ENCODE measurements around the gene CACNB2.

Gene CACNB2

DNA sequence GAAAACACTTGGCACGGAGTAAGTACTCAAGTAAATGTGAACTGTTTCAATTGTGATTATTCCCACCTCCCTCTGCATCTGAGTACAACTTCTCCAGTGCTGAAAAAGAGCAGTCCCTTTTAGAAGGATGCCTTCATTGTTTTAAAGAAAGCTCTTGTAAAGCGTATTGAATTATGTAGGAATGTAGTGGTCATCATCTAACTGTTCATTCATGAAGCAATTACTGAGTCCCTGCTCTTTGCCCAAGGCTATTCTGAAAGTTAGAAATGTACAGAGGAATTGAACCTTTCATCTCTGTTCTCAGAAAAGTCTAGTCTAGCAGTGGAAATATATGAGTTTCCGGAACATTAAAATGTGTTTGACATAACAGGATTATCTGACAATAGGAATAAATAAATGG, 127.8 kb downstream of the CACNB2 start:
- H3K4me3 ChIP-seq (ENCODE audit: low read depth in 1 of 2, low read length in 2 of 2) = no peak overlapping the region
- no peak overlapping the region for H3K27ac ChIP-seq (ENCODE audit: low read depth, low read length)
- no peaks in the 10 kb centered on the region for H3K4me1 ChIP-seq (ENCODE audit: control insufficient read depth in 1 of 2, insufficient read depth in 2 of 2, low read length in 2 of 2)
- H3K9me3 ChIP-seq (ENCODE audit: control insufficient read depth in 1 of 2, low read length in 2 of 2) = no peaks in the 10 kb centered on the region
- H3K9ac ChIP-seq (ENCODE audit: low read depth in 1 of 2, low read length in 2 of 2) = no peak overlapping the region
- no peaks in the 10 kb centered on the region for H3K36me3 ChIP-seq (ENCODE audit: control insufficient read depth in 1 of 2, insufficient read depth in 2 of 2, low read length in 2 of 2)
- no peaks in the 10 kb centered on the region for H3K27me3 ChIP-seq (ENCODE audit: control insufficient read depth in 1 of 2, insufficient read depth in 2 of 2, low read length in 2 of 2)

DNA sequence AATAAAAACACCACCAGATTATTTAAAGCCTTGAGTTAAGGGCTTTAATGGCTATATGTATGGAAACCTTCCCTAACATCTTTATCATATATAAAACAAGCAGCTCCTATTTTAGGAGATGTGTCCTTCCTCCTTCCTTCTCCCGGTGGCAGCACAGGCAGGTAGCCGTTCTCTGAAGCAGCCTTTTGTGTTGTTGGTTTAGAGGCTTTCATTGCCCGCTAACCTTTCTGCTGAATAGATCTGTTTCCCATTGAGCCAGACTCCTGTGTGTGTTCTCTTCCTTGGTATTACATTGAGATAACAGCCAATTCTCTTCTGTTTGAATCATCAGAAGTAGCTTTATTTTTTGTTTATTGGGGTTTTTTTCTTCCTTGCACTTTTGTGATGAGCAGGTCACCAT, 131.3 kb downstream of the CACNB2 start:
- H3K9me3 ChIP-seq (ENCODE audit: control insufficient read depth in 1 of 2, low read length in 2 of 2) = no peaks in the 10 kb centered on the region
- no peak overlapping the region for H3K27ac ChIP-seq (ENCODE audit: low read depth, low read length)
- no peaks in the 10 kb centered on the region for H3K36me3 ChIP-seq (ENCODE audit: control insufficient read depth in 1 of 2, insufficient read depth in 2 of 2, low read length in 2 of 2)
- no peaks in the 10 kb centered on the region for H3K4me1 ChIP-seq (ENCODE audit: control insufficient read depth in 1 of 2, insufficient read depth in 2 of 2, low read length in 2 of 2)
- no peak overlapping the region for H3K4me3 ChIP-seq (ENCODE audit: low read depth in 1 of 2, low read length in 2 of 2)
- H3K9ac ChIP-seq (ENCODE audit: low read depth in 1 of 2, low read length in 2 of 2) = no peak overlapping the region
- no peaks in the 10 kb centered on the region for H3K27me3 ChIP-seq (ENCODE audit: control insufficient read depth in 1 of 2, insufficient read depth in 2 of 2, low read length in 2 of 2)

DNA sequence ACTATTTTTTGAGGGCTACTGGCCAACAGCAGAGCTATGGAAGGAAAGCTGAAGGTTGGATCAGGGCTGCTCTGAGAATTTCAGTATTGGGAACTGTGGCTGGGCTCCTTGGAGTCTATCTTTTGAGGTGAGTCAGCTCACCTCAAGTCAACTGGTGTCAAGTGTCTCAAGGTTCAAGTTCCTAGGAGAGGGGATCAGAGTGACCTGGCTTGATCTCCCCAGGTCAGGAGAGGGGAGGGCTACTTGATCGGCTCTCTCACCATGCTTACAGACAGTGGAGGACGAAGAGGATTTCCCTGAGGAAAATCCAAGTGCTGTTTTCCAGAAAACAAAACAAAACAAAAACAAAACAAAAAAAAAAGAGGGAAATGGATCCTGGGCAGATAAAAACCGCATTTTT, 132.8 kb downstream of the CACNB2 start:
- Histone ChIP-seq H3K4me3 (ENCODE audit: low read depth in 1 of 2, low read length in 2 of 2) (no peak overlapping the region), H3K36me3 (ENCODE audit: control insufficient read depth in 1 of 2, insufficient read depth in 2 of 2, low read length in 2 of 2) (no peaks in the 10 kb centered on the region), H3K4me1 (ENCODE audit: control insufficient read depth in 1 of 2, insufficient read depth in 2 of 2, low read length in 2 of 2) (no peaks in the 10 kb centered on the region), H3K27me3 (ENCODE audit: control insufficient read depth in 1 of 2, insufficient read depth in 2 of 2, low read length in 2 of 2) (no peaks in the 10 kb centered on the region), H3K9me3 (ENCODE audit: control insufficient read depth in 1 of 2, low read length in 2 of 2) (no peaks in the 10 kb centered on the region), H3K9ac (ENCODE audit: low read depth in 1 of 2, low read length in 2 of 2) (no peak overlapping the region), H3K27ac (ENCODE audit: low read depth, low read length) (no peak overlapping the region)

DNA sequence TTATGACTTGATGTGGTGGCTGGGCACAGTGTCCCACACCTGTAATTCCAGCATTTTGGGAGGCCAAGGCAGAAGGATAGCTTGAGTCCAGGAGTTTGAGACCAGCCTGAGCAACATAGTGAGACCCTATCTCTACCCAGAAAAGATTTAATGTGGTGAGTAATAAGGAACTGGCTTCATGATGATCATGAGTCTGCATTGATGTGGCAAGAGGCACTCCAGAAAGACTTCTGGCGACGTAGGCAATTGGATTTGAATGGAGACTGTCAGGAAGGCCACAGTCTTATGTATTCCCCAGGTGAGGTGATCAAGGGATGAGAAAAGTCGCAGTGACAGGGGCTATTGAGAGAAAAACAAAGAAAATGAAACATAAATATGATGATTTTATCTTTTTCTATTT, 138.0 kb downstream of the CACNB2 start:
- Histone ChIP-seq H3K4me1 (ENCODE audit: control insufficient read depth in 1 of 2, insufficient read depth in 2 of 2, low read length in 2 of 2) (no peaks in the 10 kb centered on the region), H3K36me3 (ENCODE audit: control insufficient read depth in 1 of 2, insufficient read depth in 2 of 2, low read length in 2 of 2) (no peaks in the 10 kb centered on the region), H3K9ac (ENCODE audit: low read depth in 1 of 2, low read length in 2 of 2) (no peak overlapping the region), H3K27ac (ENCODE audit: low read depth, low read length) (no peak overlapping the region), H3K27me3 (ENCODE audit: control insufficient read depth in 1 of 2, insufficient read depth in 2 of 2, low read length in 2 of 2) (no peaks in the 10 kb centered on the region), H3K9me3 (ENCODE audit: control insufficient read depth in 1 of 2, low read length in 2 of 2) (no peaks in the 10 kb centered on the region), H3K4me3 (ENCODE audit: low read depth in 1 of 2, low read length in 2 of 2) (no peak overlapping the region)

DNA sequence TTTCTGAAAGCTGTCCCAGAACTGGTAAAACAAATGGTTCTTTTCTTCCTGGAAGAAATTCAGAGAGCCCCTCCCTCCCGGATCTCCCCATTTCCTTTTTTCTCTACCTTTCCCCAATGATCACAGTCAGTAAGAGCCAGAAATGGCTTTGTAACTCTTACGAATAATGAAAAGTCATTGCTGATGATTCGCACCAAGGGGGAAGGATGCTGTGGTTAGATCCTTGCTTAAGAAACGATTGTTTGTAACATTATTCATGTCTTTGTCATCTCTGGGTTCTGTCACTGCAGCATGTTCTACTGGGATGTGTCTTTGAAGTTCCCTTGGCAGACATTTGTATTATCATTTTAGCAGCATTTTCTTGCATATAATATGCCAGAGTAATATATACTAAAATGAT, 138.9 kb downstream of the CACNB2 start:
- Histone ChIP-seq H3K9ac (ENCODE audit: low read depth in 1 of 2, low read length in 2 of 2) (no peak overlapping the region), H3K4me3 (ENCODE audit: low read depth in 1 of 2, low read length in 2 of 2) (no peak overlapping the region), H3K9me3 (ENCODE audit: control insufficient read depth in 1 of 2, low read length in 2 of 2) (no peaks in the 10 kb centered on the region), H3K27me3 (ENCODE audit: control insufficient read depth in 1 of 2, insufficient read depth in 2 of 2, low read length in 2 of 2) (no peaks in the 10 kb centered on the region), H3K27ac (ENCODE audit: low read depth, low read length) (no peak overlapping the region), H3K36me3 (ENCODE audit: control insufficient read depth in 1 of 2, insufficient read depth in 2 of 2, low read length in 2 of 2) (no peaks in the 10 kb centered on the region), H3K4me1 (ENCODE audit: control insufficient read depth in 1 of 2, insufficient read depth in 2 of 2, low read length in 2 of 2) (no peaks in the 10 kb centered on the region)

DNA sequence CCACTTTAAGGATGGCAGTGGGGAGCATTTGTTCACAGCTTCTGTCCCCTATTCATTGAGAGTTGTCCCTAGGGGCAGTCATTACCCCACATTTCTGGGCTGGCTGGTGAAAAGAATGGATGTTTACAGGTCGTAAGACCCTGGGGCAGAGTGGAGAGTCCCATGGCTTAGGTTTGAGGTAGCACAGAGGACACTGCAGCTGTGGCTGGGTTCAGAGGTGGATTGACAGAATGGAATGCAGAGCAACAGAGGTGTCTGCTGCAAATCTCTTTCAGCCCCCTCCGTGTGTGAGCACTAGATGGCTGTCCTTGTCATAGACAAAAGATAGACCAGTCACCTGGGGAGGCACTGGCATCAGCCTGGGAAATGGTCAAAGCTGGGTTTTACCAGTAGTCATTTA, 141.9 kb downstream of the CACNB2 start:
- H3K9me3 ChIP-seq (ENCODE audit: control insufficient read depth in 1 of 2, low read length in 2 of 2) = no peaks in the 10 kb centered on the region
- no peaks in the 10 kb centered on the region for H3K36me3 ChIP-seq (ENCODE audit: control insufficient read depth in 1 of 2, insufficient read depth in 2 of 2, low read length in 2 of 2)
- no peak overlapping the region for H3K27ac ChIP-seq (ENCODE audit: low read depth, low read length)
- no peak overlapping the region for H3K4me3 ChIP-seq (ENCODE audit: low read depth in 1 of 2, low read length in 2 of 2)
- H3K27me3 ChIP-seq (ENCODE audit: control insufficient read depth in 1 of 2, insufficient read depth in 2 of 2, low read length in 2 of 2) = no peaks in the 10 kb centered on the region
- no peak overlapping the region for H3K9ac ChIP-seq (ENCODE audit: low read depth in 1 of 2, low read length in 2 of 2)
- no peaks in the 10 kb centered on the region for H3K4me1 ChIP-seq (ENCODE audit: control insufficient read depth in 1 of 2, insufficient read depth in 2 of 2, low read length in 2 of 2)

DNA sequence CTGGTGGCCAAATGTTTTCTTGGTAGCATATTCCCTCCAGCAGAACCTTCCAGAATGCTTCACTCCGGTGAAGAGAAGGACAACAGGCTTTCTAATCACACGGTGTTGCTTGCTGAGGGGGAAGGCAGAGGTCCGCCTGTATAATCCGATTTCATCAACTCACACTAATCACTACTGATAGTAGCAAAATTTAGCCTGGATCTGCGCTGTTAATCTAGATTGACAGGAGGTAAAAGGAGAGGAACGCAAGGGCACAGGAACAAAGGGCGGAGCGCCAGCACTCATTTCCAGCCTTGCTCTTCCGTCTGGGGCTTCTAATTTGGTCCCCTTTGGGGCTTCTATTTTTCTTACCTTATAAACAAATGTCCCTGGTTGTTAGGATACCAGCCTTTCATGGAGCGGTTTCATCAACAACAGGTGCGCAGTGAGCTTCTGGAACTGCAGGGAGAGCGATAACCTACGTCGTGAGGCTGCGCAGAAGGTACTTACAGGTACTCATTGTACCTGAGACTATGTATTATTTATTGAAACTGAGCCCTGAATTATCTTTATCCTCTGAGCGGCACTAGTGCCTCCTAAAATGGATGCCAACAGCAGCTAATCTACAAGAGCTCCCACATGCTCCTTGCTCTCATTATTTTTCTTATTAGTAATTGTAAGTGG, 150.6 kb downstream of the CACNB2 start:
- Histone ChIP-seq H3K4me1 (ENCODE audit: control insufficient read depth in 1 of 2, insufficient read depth in 2 of 2, low read length in 2 of 2) (no peaks in the 10 kb centered on the region), H3K9ac (ENCODE audit: low read depth in 1 of 2, low read length in 2 of 2) (no peak overlapping the region), H3K4me3 (ENCODE audit: low read depth in 1 of 2, low read length in 2 of 2) (no peak overlapping the region), H3K27ac (ENCODE audit: low read depth, low read length) (no peak overlapping the region), H3K36me3 (ENCODE audit: control insufficient read depth in 1 of 2, insufficient read depth in 2 of 2, low read length in 2 of 2) (no peaks in the 10 kb centered on the region), H3K9me3 (ENCODE audit: control insufficient read depth in 1 of 2, low read length in 2 of 2) (no peaks in the 10 kb centered on the region), H3K27me3 (ENCODE audit: control insufficient read depth in 1 of 2, insufficient read depth in 2 of 2, low read length in 2 of 2) (no peaks in the 10 kb centered on the region)

DNA sequence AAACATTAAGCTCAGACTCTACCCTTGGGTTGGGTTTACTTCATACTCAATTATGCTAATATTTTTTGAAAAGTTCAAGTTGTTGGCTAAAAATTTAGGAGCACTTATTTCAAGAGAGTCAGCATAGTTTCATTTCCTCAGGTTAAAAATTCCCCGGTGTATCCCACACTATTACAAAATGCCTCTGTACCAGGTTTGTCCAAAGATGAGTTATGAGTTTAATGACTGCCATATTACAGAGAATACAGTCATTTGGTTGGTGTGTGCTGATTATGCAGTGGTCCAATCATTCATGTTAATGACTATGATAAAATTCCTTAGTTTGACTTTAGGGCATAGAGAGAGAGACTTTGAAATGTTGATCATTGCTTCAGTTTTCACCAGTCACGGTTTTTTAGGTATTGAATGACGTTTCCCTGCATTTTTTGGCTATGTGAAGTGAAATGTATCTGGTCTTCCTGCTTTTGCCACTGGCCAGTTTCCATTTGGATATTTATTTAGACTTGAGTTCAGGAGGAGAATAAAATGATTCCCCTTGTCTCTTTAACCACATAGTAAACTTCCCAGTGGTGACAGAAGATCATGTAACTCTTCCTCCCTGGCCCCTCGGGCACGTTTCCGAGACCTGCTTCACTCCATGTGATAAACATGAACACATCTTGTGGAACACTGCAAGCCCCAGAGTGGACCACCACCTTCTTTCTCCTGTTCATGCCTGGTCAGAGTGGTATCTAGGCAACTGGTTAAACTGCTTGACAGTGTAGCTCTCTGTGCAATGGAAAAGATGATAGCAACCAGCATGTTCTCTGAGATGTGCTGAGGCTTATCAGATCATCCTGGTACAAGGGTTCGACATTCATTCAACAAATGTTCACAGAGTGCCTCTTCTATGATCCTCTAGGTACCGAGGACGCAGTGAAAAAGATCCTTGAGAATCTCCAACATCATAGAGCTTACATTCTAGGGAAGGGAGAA, 153.6 kb downstream of the CACNB2 start:
- H3K27ac ChIP-seq (ENCODE audit: low read depth, low read length) = no peak overlapping the region
- H3K4me1 ChIP-seq (ENCODE audit: control insufficient read depth in 1 of 2, insufficient read depth in 2 of 2, low read length in 2 of 2) = no peaks in the 10 kb centered on the region
- H3K9ac ChIP-seq (ENCODE audit: low read depth in 1 of 2, low read length in 2 of 2) = no peak overlapping the region
- no peaks in the 10 kb centered on the region for H3K9me3 ChIP-seq (ENCODE audit: control insufficient read depth in 1 of 2, low read length in 2 of 2)
- H3K27me3 ChIP-seq (ENCODE audit: control insufficient read depth in 1 of 2, insufficient read depth in 2 of 2, low read length in 2 of 2) = no peaks in the 10 kb centered on the region
- H3K4me3 ChIP-seq (ENCODE audit: low read depth in 1 of 2, low read length in 2 of 2) = no peak overlapping the region
- no peaks in the 10 kb centered on the region for H3K36me3 ChIP-seq (ENCODE audit: control insufficient read depth in 1 of 2, insufficient read depth in 2 of 2, low read length in 2 of 2)

DNA sequence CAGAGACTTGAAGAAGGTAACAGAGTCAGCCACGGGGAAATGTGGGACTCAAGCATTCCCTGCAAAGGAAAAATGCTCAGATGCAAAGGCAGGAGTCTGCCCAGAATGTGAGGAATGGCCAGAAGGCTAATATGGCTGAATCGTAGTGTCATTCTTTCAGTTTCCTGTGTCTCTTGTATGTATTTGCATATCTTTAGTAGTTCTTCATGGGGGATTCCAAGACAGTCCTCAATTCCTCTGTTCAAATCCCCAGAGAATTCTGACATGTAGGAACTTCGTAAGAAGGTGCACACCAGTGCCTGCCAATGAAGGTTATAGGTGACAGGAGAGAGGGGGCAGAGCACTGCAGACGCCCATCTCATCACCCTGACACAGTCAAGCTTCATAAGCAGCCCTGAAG, 154.4 kb downstream of the CACNB2 start:
- H3K9ac ChIP-seq (ENCODE audit: low read depth in 1 of 2, low read length in 2 of 2) = no peak overlapping the region
- H3K36me3 ChIP-seq (ENCODE audit: control insufficient read depth in 1 of 2, insufficient read depth in 2 of 2, low read length in 2 of 2) = no peaks in the 10 kb centered on the region

DNA sequence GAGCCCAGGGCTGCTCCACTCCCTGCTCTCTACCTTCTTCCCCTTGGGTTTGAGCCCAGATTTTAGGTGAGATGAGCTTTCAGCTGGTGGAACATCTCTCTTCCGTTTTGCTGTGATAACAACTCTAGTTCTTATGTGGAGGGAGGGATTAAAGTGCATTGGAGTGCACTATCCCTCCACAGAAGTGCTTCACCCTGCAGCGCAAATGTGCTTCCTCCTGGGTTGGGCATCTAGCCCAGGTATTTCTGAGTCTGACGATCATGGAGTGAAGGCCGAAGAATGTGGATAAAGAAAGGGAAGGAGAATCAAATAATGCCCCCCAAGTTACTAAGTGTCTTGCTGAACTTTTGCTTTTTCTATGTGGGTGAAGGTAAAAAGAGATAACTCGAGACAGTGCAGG, 157.4 kb downstream of the CACNB2 start:
- Histone ChIP-seq H3K9ac (ENCODE audit: low read depth in 1 of 2, low read length in 2 of 2) (no peak overlapping the region), H3K9me3 (ENCODE audit: control insufficient read depth in 1 of 2, low read length in 2 of 2) (no peaks in the 10 kb centered on the region), H3K27me3 (ENCODE audit: control insufficient read depth in 1 of 2, insufficient read depth in 2 of 2, low read length in 2 of 2) (no peaks in the 10 kb centered on the region), H3K4me3 (ENCODE audit: low read depth in 1 of 2, low read length in 2 of 2) (no peak overlapping the region), H3K4me1 (ENCODE audit: control insufficient read depth in 1 of 2, insufficient read depth in 2 of 2, low read length in 2 of 2) (no peaks in the 10 kb centered on the region), H3K36me3 (ENCODE audit: control insufficient read depth in 1 of 2, insufficient read depth in 2 of 2, low read length in 2 of 2) (no peaks in the 10 kb centered on the region), H3K27ac (ENCODE audit: low read depth, low read length) (no peak overlapping the region)

More for the DNA sequence above, 154.4 kb downstream of the CACNB2 start:
- Histone ChIP-seq H3K27ac (ENCODE audit: low read depth, low read length) (no peak overlapping the region), H3K4me3 (ENCODE audit: low read depth in 1 of 2, low read length in 2 of 2) (no peak overlapping the region), H3K4me1 (ENCODE audit: control insufficient read depth in 1 of 2, insufficient read depth in 2 of 2, low read length in 2 of 2) (no peaks in the 10 kb centered on the region), H3K9me3 (ENCODE audit: control insufficient read depth in 1 of 2, low read length in 2 of 2) (no peaks in the 10 kb centered on the region), H3K27me3 (ENCODE audit: control insufficient read depth in 1 of 2, insufficient read depth in 2 of 2, low read length in 2 of 2) (no peaks in the 10 kb centered on the region)
